HG03196 (cell line): ENCODE measurements around the gene STEAP4.

ENCODE experiments used
- ATAC-seq: cut with Tn5 transposase; IDR thresholded peaks from one replicate; pipeline ENCODE4 v1.9.1; 2021; ENCODE audit not compliant: unreplicated experiment

STEAP4 gene

GRCh38 chr7:88224601-88225275 lies 82.0 kb downstream of the STEAP4 start:
- ATAC-seq, result no peak

DNA sequence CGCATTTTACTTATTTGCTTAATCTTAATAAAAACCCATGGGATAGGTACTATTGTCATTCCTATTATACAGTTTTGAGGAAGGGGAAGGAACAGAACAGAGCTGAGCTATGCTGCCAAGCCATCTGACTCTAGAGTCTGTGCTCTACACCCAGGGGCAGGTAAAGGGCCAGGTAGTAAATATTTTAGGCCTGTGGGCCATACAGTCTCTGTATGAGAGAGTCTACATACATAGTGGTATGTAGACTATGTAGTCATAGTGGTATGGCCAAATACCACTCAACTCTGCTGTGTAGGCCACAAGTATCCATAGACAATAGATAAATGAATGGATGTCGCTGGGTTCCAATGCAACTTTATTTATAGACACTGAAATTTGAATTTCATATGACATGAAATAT lies 83.4 kb downstream of the STEAP4 start:
- ATAC-seq, result no peak
